Osteoblast (primary cell): ENCODE measurements around the gene ZNF761. TPM values are rescaled to one million over a fixed set of nuclear protein-coding genes. Genes with fewer than 3 reads are reported as not detected.
"Not testable (repeated sequence)": the region's sequence is repeated elsewhere in the genome, so short reads cannot be mapped to it uniquely, and the experiment has no call there.

Experiments
- DNase-seq: peaks from one replicate; pipeline ENCODE4 v3.0.0; 2011; ENCODE audit warnings: low spot score, mixed read lengths; ENCODE audit not compliant: insufficient read length; ENCODE audit errors: missing footprints
- H2AFZ ChIP-seq: 2 replicates; pipeline ENCODE4 v1.6.0; 2011; ENCODE audit warnings: mild to moderate bottlenecking, low read length
- H3K27ac ChIP-seq: 2 replicates; pipeline ENCODE4 v1.5.1; 2011; ENCODE audit warnings: mild to moderate bottlenecking, low read depth, low read length, moderate library complexity
- H3K27me3 ChIP-seq: 2 replicates; pipeline ENCODE4 v1.6.0; 2012; ENCODE audit warnings: mild to moderate bottlenecking, control low read depth, inconsistent platforms, low read length, moderate library complexity; ENCODE audit not compliant: insufficient read depth
- H3K36me3 ChIP-seq: 2 replicates; pipeline ENCODE4 v1.5.1; 2011; ENCODE audit warnings: mild to moderate bottlenecking, low read length, control low read depth, moderate library complexity; ENCODE audit not compliant: insufficient read depth
- H3K4me1 ChIP-seq: 2 replicates; pipeline ENCODE4 v1.5.1; 2011; ENCODE audit warnings: mild to moderate bottlenecking, low read length, control low read depth, moderate library complexity; ENCODE audit not compliant: insufficient read depth
- H3K4me2 ChIP-seq: 2 replicates; pipeline ENCODE4 v1.6.0; 2011; ENCODE audit warnings: mild to moderate bottlenecking, low read length; ENCODE audit not compliant: insufficient read depth
- H3K4me3 ChIP-seq: fragments of 200-600 bp; sonication (generic); 3 replicates; pipeline ENCODE4 v1.5.1; 2012; ENCODE audit warnings: mild to moderate bottlenecking, low read length, inconsistent platforms; ENCODE audit not compliant: insufficient read depth
- H3K79me2 ChIP-seq: 2 replicates; pipeline ENCODE4 v1.6.0; 2012; ENCODE audit warnings: mild to moderate bottlenecking, low read length, control low read depth, inconsistent platforms; ENCODE audit not compliant: insufficient read depth
- H3K9me3 ChIP-seq: 2 replicates; pipeline ENCODE4 v1.5.1; 2011; ENCODE audit warnings: low read depth, low read length, control low read depth
- H4K20me1 ChIP-seq: 2 replicates; pipeline ENCODE4 v1.6.0; 2012; ENCODE audit warnings: mild to moderate bottlenecking, low read length, control low read depth; ENCODE audit not compliant: insufficient read depth
- total RNA-seq: library from RNA; depleted of rRNA; stranded (reverse); fragments of >200 nt; gene quantifications from 2 replicates; pipeline ENCODE4 v1.2.3, GENCODE V29; 2012
- TF ChIP-seq, protein P1 (sequence below): IDR thresholded peaks from 2 replicates; pipeline ENCODE4 v1.5.1; 2011; ENCODE audit warnings: mild to moderate bottlenecking, low read depth, low read length, moderate library complexity; ENCODE audit errors: extremely low read depth

ZNF761 gene
- total RNA-seq, 1 donor: 13.0 TPM

DNA sequence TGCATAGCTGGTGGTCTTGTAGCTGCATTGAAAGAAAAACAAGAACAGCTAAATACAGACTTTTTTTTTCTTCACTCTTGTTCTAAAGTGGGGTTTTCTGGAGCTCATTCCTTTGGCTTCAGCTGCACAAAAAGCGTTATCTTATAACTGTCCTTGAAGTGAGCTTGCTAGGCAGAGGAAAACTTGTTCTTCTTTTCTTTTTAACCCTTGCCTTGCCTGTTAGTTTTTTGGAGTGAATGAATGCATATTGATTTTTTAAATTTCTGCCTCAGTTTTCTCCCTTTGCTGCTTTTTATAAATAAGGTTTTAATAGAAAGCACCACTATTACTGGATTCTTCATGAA is 35.3 kb upstream of the ZNF761 start:
- peaks cover 19% of the 10 kb centered on the region for H3K79me2 ChIP-seq
- H2AFZ ChIP-seq: no peak overlapping the region
- H3K4me3 ChIP-seq: no peak overlapping the region
- no peaks in the 10 kb centered on the region for H4K20me1 ChIP-seq
- TF ChIP-seq, protein P1, sequence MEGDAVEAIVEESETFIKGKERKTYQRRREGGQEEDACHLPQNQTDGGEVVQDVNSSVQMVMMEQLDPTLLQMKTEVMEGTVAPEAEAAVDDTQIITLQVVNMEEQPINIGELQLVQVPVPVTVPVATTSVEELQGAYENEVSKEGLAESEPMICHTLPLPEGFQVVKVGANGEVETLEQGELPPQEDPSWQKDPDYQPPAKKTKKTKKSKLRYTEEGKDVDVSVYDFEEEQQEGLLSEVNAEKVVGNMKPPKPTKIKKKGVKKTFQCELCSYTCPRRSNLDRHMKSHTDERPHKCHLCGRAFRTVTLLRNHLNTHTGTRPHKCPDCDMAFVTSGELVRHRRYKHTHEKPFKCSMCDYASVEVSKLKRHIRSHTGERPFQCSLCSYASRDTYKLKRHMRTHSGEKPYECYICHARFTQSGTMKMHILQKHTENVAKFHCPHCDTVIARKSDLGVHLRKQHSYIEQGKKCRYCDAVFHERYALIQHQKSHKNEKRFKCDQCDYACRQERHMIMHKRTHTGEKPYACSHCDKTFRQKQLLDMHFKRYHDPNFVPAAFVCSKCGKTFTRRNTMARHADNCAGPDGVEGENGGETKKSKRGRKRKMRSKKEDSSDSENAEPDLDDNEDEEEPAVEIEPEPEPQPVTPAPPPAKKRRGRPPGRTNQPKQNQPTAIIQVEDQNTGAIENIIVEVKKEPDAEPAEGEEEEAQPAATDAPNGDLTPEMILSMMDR: no peak
- no peak overlapping the region for H3K27ac ChIP-seq
- no peak for DNase-seq
- H3K4me2 ChIP-seq: peak overlapping the region; percentile 97
- peaks cover 15% of the 10 kb centered on the region for H3K36me3 ChIP-seq
- no peaks in the 10 kb centered on the region for H3K9me3 ChIP-seq
- peaks cover 12% of the 10 kb centered on the region for H3K4me1 ChIP-seq
- no peaks in the 10 kb centered on the region for H3K27me3 ChIP-seq

DNA sequence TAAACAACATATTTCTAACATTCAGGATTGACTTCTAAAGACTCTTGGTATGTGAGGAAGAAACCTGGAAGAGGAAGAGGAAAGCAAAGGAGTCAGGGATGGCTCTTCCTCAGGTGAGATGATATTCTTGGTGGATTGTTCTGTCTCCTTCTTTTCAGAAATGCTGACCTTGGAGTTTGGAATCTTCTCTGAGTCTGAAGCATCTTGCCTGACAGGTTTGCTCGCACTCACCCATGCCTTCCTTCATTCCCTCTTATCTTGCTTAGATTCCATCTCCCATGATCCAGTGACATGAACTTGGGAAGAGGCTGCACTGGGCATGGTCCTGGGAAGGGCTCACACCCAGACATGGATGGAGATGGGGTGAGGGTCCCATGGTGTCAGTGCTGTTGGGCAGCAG is 33.9 kb upstream of the ZNF761 start:
- H3K4me3 ChIP-seq, H3K27ac ChIP-seq, H4K20me1 ChIP-seq, H3K27me3 ChIP-seq, H2AFZ ChIP-seq, DNase-seq, H3K9me3 ChIP-seq, H3K4me2 ChIP-seq: not testable (repeated sequence)
- Histone ChIP-seq H3K4me1 (peaks cover 12% of the 10 kb centered on the region), H3K36me3 (peaks cover 19% of the 10 kb centered on the region), H3K79me2 (peaks cover 19% of the 10 kb centered on the region)

DNA sequence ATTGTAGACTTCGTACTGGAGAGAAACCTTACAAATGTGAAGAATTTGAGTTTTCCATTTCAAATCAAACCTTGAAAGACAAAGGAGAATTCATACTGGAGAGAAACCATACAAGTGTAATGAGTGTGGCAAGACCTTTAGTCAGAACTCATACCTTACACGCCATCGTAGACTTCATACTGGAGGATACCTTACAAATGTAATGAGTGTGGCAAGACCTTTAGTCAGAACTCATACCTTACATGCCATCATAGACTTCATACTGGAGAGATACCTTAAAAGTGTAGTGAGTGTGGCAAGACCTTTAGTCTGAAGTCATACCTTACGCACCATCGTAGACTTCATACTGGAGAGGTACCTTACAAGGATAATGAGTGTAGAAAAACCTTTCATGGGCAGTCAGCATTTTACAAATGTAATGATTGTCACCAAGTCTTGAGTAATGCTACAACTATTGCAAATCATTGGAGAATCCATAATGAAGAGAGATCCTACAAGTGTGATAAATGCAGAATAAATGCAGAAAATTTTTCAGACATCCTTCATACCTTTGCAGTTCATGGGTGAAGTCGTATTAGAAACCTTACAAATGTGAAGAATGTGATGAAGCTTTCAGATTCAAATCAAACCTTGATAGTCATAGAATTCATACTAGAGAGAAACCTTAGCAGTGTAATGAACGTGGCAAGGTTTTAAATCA is 22.1 kb upstream of the ZNF761 start:
- H3K27me3 ChIP-seq: no peaks in the 10 kb centered on the region
- H3K4me1 ChIP-seq: no peaks in the 10 kb centered on the region
- H4K20me1 ChIP-seq: no peaks in the 10 kb centered on the region
- H3K79me2 ChIP-seq: no peaks in the 10 kb centered on the region
- no peak for DNase-seq
- H3K9me3 ChIP-seq: peaks cover 27% of the 10 kb centered on the region
- H3K4me2 ChIP-seq: no peak overlapping the region
- peaks cover 26% of the 10 kb centered on the region for H3K36me3 ChIP-seq
- TF ChIP-seq, protein P1: no peak
- H3K4me3 ChIP-seq: no peak overlapping the region
- no peak overlapping the region for H2AFZ ChIP-seq
- H3K27ac ChIP-seq: no peak overlapping the region

DNA sequence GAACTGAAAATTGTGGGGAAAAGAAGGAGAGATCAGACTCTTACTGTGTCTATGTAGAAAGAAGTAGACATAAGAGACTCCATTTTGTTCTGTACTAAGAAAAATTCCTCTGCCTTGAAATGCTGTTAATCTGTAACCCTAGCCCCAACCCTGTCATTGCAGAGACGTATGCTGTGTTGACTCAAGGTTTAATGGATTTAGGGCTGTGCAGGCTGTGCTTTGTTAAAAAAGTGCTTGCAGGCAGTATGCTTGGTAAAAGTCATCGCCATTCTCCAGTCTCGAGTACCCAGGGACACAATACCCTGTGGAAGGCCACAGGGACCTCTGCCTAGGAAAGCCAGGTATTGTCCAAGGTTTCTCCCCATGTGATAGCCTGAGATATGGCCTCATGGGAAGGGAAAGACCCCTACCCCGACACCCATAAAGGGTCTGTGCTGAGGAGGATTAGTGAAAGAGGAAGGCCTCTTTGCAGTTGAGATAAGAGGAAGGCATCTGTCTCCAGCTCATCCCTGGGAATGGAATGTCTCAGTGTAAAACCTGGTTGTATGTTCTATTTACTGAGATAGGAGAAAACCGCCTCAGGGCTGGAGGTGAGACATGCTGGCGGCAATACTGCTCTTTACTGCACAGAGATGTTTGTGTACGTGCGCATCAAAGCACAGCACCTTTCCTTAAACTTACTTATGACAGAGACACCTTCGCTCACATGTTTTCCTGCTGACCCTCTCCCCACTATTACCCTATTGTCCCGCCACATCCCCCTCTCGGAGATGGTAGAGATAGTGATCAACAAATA is 11.1 kb upstream of the ZNF761 start:
- not testable (repeated sequence) for H3K27ac ChIP-seq, H3K27me3 ChIP-seq, H3K4me3 ChIP-seq, H3K4me2 ChIP-seq, H3K79me2 ChIP-seq, H4K20me1 ChIP-seq, H2AFZ ChIP-seq, H3K4me1 ChIP-seq, DNase-seq, H3K36me3 ChIP-seq, H3K9me3 ChIP-seq

DNA sequence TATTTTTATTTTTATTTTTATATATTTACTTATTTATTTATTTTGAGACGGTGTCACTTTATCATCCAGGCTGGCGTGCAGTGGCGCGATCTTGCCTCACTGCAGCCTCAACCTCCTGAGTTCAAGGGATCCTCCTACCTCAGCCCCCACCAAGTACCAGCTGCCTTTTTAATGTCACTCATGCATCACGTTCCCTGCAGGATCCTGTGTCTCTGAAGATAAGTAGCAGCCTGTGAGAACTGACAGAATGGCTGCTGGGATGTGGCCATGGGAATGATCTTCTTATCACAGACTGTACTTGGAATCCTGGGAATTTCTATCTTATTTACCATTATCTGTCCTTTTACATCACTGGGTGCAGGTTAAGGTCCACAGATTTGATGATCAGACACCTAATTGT is 9.2 kb upstream of the ZNF761 start:
- TF ChIP-seq, protein P1: no peak
- Histone ChIP-seq H3K9me3 (no peaks in the 10 kb centered on the region), H3K27ac (no peak overlapping the region), H2AFZ (no peak overlapping the region), H4K20me1 (no peaks in the 10 kb centered on the region), H3K4me2 (no peak overlapping the region), H3K79me2 (no peaks in the 10 kb centered on the region), H3K4me1 (no peaks in the 10 kb centered on the region), H3K27me3 (no peaks in the 10 kb centered on the region), H3K4me3 (no peak overlapping the region), H3K36me3 (no peaks in the 10 kb centered on the region)
- DNase-seq: no peak

DNA sequence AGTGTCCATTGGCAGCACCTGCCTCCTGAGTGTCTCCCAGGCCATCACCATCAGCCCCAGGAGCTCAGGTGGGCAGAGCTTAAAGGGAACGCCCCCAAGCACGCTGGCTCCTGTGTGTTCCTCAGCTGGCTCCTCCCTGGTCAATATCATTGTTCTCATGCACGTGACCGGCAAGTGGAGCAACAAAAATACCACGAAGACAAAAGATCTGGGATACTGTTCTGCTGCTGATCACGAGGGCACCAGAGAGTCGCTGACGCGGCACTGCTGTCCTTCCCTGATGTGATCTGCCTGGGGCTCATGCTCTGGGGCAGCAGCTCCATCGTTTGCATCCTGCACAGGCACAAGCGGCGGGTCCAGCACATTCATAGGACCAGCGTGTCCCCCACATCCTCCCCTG is 8.7 kb upstream of the ZNF761 start:
- not testable (repeated sequence) for H3K4me3 ChIP-seq, H3K4me2 ChIP-seq, H3K27ac ChIP-seq, H3K9me3 ChIP-seq, H3K36me3 ChIP-seq, H4K20me1 ChIP-seq, H3K4me1 ChIP-seq, DNase-seq, H2AFZ ChIP-seq, H3K79me2 ChIP-seq, H3K27me3 ChIP-seq
